Retinal pigment epithelial cell (primary cell): ENCODE results near the gene HOXC12.

Experiments
- DNase-seq: peaks from one replicate; pipeline ENCODE4 v3.0.0-alpha.2; 2010; ENCODE audit warnings: low read depth
- H3K4me3 ChIP-seq: 2 replicates; pipeline ENCODE4 v1.5.1; 2011; ENCODE audit warnings: mild to moderate bottlenecking, low read length, control low read depth, moderate library complexity
- CTCF ChIP-seq: conservative IDR thresholded peaks from 2 replicates; pipeline ENCODE4 v1.5.1; 2011; ENCODE audit warnings: low read depth, low read length, control low read depth, inconsistent platforms

The HOXC12 gene

GRCh38 chr12:53954694-53955035 lies at the start of gene HOXC12:
Gene HOXC12 (plus strand): TSS chr12:53954903. CDS start chr12:53954930, 27 bp downstream.
- no peak within 1 kb of the TSS for H3K4me3 ChIP-seq
- no peak for DNase-seq
- no peak for TF ChIP-seq CTCF

- no peak for TF ChIP-seq CTCF
- no peak overlapping the region for H3K4me3 ChIP-seq
- no peak for DNase-seq
Measured at GRCh38 chr12:53907103-53907502, 47.6 kb upstream of the HOXC12 start.

- no peak overlapping the region for H3K4me3 ChIP-seq
- DNase-seq = no peak
- no peak for TF ChIP-seq CTCF
Measured at GRCh38 chr12:53916788-53917655, 37.7 kb upstream of the HOXC12 start.

GRCh38 chr12:53924521-53925405 lies 29.9 kb upstream of the HOXC12 start:
- no peak for DNase-seq
- TF ChIP-seq CTCF = no peak
- H3K4me3 ChIP-seq = no peak overlapping the region

- H3K4me3 ChIP-seq = no peak overlapping the region
Measured at GRCh38 chr12:53927220-53928029, 27.3 kb upstream of the HOXC12 start.

More at GRCh38 chr12:53927220-53928029, 27.3 kb upstream of the HOXC12 start:
- TF ChIP-seq CTCF = no peak
- DNase-seq = no peak
